ENCODE results near the gene SELENOK. TPM values are rescaled to one million over a fixed set of nuclear protein-coding genes. Genes with fewer than 3 reads are reported as not detected.

The SELENOK gene
- total and polyA plus RNA-seq, 2 of the 13 experiments (the other 11 are each of a cell fraction or from before 2014, with no cell fraction given), result 67.0 to 81.0 TPM

GRCh38 chr3:53856964-53857363 is 34.7 kb downstream of the SELENOK start:
- Histone ChIP-seq H2AFZ (ENCODE audit: low read length) (no peak overlapping the region), H3K36me3 (replicated peaks in 1 of 2; ENCODE audit: control insufficient read depth in 1 of 2, insufficient read depth in 2 of 2, low read length in 2 of 2) (peaks cover 45 to 90% of the 10 kb centered on the region in 2 experiments), H3K79me2 (ENCODE audit: insufficient read depth, low read length) (no peaks in the 10 kb centered on the region), H3K27ac (ENCODE audit: extremely low read length, insufficient read depth, low read length) (no peak overlapping the region), H3K27me3 (ENCODE audit: control insufficient read depth in 1 of 2, insufficient read depth in 2 of 2, low read length in 2 of 2) (no peaks in the 10 kb centered on the region), H3K9me3 (ENCODE audit: low read length) (no peaks in the 10 kb centered on the region), H3K4me1 (ENCODE audit: insufficient read depth, low read length) (peaks cover 11% of the 10 kb centered on the region; the same call in 1 of the 2 replicates), H3K4me3 (replicated peaks in 1 of 3; ENCODE audit: insufficient read depth in 1 of 3, low read depth in 2 of 3, low read length in 3 of 3) (no peak overlapping the region), H3K9ac (ENCODE audit: insufficient read depth, low read depth, low read length) (no peak overlapping the region), H4K20me1 (ENCODE audit: insufficient read depth, low read length) (0 out of 2 replicates have a peak, but pooled peaks cover 2% of the 10 kb centered on the region), H3K4me2 (ENCODE audit: low read depth, low read length) (no peak overlapping the region)
- ChIA-PET POLR2A (interaction anchor here (1.1 to 7.5 kb wide), 2 partner anchors 10 to 13 kb away, joined by 3 to 39 read pairs; no protein-coding TSS in a partner anchor), CTCF (ENCODE audit: low intra/inter-chr PET ratio, low total read pairs) (no interaction called here)
- 96% methylated on average over 7 of the region's 7 CpGs for WGBS (ENCODE audit: low lambda C conversion rate)
- no peak for ATAC-seq
- DNase-seq (ENCODE audit: low spot score), result no peak
- TF ChIP-seq ZNF703 (CRISPR knock-in tag; IDR thresholded peaks at IDR 0.05; ENCODE audit: borderline replicate concordance) (no peak), MYC (CRISPR knock-in tag; IDR thresholded peaks at IDR 0.05; ENCODE audit: borderline replicate concordance) (no peak), ZNF432 (CRISPR knock-in tag; IDR thresholded peaks at IDR 0.05; ENCODE audit: borderline replicate concordance) (no peak), ZNF724P (CRISPR knock-in tag; IDR thresholded peaks at IDR 0.05; ENCODE audit: borderline replicate concordance) (no peak), MAFF (IDR thresholded peaks at IDR 0.05; ENCODE audit: low read depth, low read length) (no peak), FOSL1 (CRISPR knock-in tag; IDR thresholded peaks at IDR 0.05; ENCODE audit: borderline replicate concordance) (no peak), ZNF513 (CRISPR knock-in tag; conservative IDR thresholded peaks at IDR 0.05) (no peak), ZBTB7A (CRISPR knock-in tag; IDR thresholded peaks at IDR 0.05) (no peak), AHR (CRISPR knock-in tag; IDR thresholded peaks at IDR 0.05) (no peak), ZBTB49 (CRISPR knock-in tag; IDR thresholded peaks at IDR 0.05; ENCODE audit: borderline replicate concordance) (no peak), TAF15 (IDR thresholded peaks at IDR 0.05; ENCODE audit: low read depth, low read length, poor library complexity, severe bottlenecking) (no peak)
- intact Hi-C loops (cut with micrococcal nuclease; ENCODE audit: unreplicated experiment) (no loop called here), in situ Hi-C loops (cut with HindIII; ENCODE audit: extremely low pct_ligation_motif_present, low pct_unique_long_range_greater_than_20kb) (no loop called here)
- no peak for FAIRE-seq
- BruUV-seq (replicated peaks), result no TSS peak
